Neural crest cell (in vitro differentiated cells): ENCODE results near the gene TCFL5. TPM values are rescaled to one million over a fixed set of nuclear protein-coding genes. Genes with fewer than 3 reads are reported as not detected.

Experiments used
- DNase-seq: peaks from one replicate; pipeline ENCODE4 v3.0.0; 2021; ENCODE audit warnings: low read depth, mixed read lengths, low spot score
- H3K27ac Mint-ChIP-seq: one replicate; pipeline ENCODE4 v1.8.0; 2021; ENCODE audit warnings: mild to moderate bottlenecking, mixed read lengths; ENCODE audit not compliant: unreplicated experiment
- H3K27me3 Mint-ChIP-seq: 2 replicates; pipeline ENCODE4 v1.8.0; 2021; ENCODE audit warnings: low read depth, mild to moderate bottlenecking, mixed read lengths
- H3K36me3 Mint-ChIP-seq: 2 replicates; pipeline ENCODE4 v1.8.0; 2021; ENCODE audit warnings: low read depth, mild to moderate bottlenecking, mixed read lengths
- H3K4me1 Mint-ChIP-seq: 2 replicates; pipeline ENCODE4 v1.8.0; 2021; ENCODE audit warnings: mixed read lengths
- H3K4me3 Mint-ChIP-seq: one replicate; pipeline ENCODE4 v1.8.0; 2021; ENCODE audit warnings: mild to moderate bottlenecking, mixed read lengths
- H3K9me3 Mint-ChIP-seq: 2 replicates; pipeline ENCODE4 v1.8.0; 2021; ENCODE audit warnings: mixed read lengths
- total RNA-seq: library from RNA; stranded (reverse); gene quantifications from 2 replicates; pipeline ENCODE4 v1.2.1, GENCODE V29; 2021
- TF ChIP-seq, protein P1 (sequence below): fragments of 200-600 bp; sonication (generic); conservative IDR thresholded peaks from 2 replicates; pipeline ENCODE4 v1.5.0; 2021; ENCODE audit warnings: antibody characterized with exemption, mild to moderate bottlenecking

TCFL5 gene
- total RNA-seq, 1 donor from 2014 or later, result 17.6 TPM

- TF ChIP-seq, protein P1, sequence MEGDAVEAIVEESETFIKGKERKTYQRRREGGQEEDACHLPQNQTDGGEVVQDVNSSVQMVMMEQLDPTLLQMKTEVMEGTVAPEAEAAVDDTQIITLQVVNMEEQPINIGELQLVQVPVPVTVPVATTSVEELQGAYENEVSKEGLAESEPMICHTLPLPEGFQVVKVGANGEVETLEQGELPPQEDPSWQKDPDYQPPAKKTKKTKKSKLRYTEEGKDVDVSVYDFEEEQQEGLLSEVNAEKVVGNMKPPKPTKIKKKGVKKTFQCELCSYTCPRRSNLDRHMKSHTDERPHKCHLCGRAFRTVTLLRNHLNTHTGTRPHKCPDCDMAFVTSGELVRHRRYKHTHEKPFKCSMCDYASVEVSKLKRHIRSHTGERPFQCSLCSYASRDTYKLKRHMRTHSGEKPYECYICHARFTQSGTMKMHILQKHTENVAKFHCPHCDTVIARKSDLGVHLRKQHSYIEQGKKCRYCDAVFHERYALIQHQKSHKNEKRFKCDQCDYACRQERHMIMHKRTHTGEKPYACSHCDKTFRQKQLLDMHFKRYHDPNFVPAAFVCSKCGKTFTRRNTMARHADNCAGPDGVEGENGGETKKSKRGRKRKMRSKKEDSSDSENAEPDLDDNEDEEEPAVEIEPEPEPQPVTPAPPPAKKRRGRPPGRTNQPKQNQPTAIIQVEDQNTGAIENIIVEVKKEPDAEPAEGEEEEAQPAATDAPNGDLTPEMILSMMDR, result no peak
- H3K9me3 Mint-ChIP-seq, result no peaks in the 10 kb centered on the region
- H3K4me1 Mint-ChIP-seq, result peaks cover 20% of the 10 kb centered on the region
- no peak overlapping the region for H3K4me3 Mint-ChIP-seq
- no peak overlapping the region for H3K27ac Mint-ChIP-seq
- H3K36me3 Mint-ChIP-seq, result peaks cover 6% of the 10 kb centered on the region
- H3K27me3 Mint-ChIP-seq, result peaks cover 9% of the 10 kb centered on the region
- no peak for DNase-seq
Measured at GRCh38 chr20:62878244-62879038, 16.8 kb upstream of the TCFL5 start.

GRCh38 chr20:62876902-62877816 lies 15.5 kb upstream of the TCFL5 start:
- TF ChIP-seq, protein P1, result no peak
- Mint-ChIP-seq H3K4me1 (peaks cover 20% of the 10 kb centered on the region), H3K4me3 (no peak overlapping the region), H3K36me3 (peaks cover 6% of the 10 kb centered on the region), H3K27ac (no peak overlapping the region), H3K9me3 (no peaks in the 10 kb centered on the region), H3K27me3 (peaks cover 13% of the 10 kb centered on the region)
- DNase-seq, result no peak

GRCh38 chr20:62876501-62876901 lies 14.9 kb upstream of the TCFL5 start:
- Mint-ChIP-seq H3K27me3 (peaks cover 13% of the 10 kb centered on the region), H3K36me3 (peaks cover 4% of the 10 kb centered on the region), H3K9me3 (no peaks in the 10 kb centered on the region), H3K27ac (no peak overlapping the region), H3K4me3 (peak overlapping the region; percentile 67), H3K4me1 (peaks cover 20% of the 10 kb centered on the region)
- DNase-seq, result no peak
- TF ChIP-seq, protein P1, result no peak

- Mint-ChIP-seq H3K36me3 (peaks cover 2% of the 10 kb centered on the region), H3K4me3 (peak overlapping the region; percentile 91), H3K27me3 (peaks cover 13% of the 10 kb centered on the region), H3K27ac (peak overlapping the region; percentile 19), H3K9me3 (no peaks in the 10 kb centered on the region), H3K4me1 (peaks cover 20% of the 10 kb centered on the region)
- peak; percentile 79 for DNase-seq
- TF ChIP-seq, protein P1, result peak; percentile 57
Measured at GRCh38 chr20:62875419-62876361, 14.1 kb upstream of the TCFL5 start.

DNA sequence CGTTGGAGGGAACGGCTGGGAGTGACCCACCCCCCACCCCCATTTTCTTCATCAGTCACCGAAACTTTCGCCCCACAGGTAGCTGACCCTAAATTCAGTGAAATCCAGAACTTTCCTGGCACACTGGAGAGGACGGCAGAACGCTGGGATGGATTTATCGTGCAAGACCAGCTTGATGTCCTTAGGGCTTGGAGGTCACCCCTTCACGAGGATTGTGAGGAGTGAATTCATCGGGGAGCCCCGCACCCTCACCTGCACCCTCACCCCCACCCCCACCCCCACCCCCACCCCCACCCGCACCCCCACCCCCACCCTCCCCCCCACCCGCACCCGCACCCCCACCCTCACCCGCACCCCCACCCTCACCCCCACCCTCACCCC lies 13.3 kb upstream of the TCFL5 start:
- Mint-ChIP-seq H3K4me3 (peak overlapping the region; percentile 49), H3K27ac (no peak overlapping the region), H3K36me3 (peaks cover 2% of the 10 kb centered on the region), H3K27me3 (peaks cover 13% of the 10 kb centered on the region), H3K4me1 (peaks cover 20% of the 10 kb centered on the region), H3K9me3 (no peaks in the 10 kb centered on the region)
- DNase-seq, result no peak
- TF ChIP-seq, protein P1, result no peak
